ENCODE data around the gene TLL2.
A peak's percentile ranks its signal among the peaks of the same experiment; 100 is the strongest.

GRCh38 chr10:96491303-96491702 is 22.4 kb downstream of the TLL2 start:
- peak in 3 of 6 experiments; percentile 14 to 43 (median 28) for TF ChIP-seq CTCF (IDR thresholded peaks at IDR 0.05)
- no peak for TF ChIP-seq POLR2A (IDR thresholded peaks at IDR 0.05)

All from esophagus squamous epithelium (tissue), 4 donors.